ENCODE data around the gene CCDC89.
A peak's percentile ranks its signal among the peaks of the same experiment; 100 is the strongest.

CCDC89 gene
- 0 to 1.5 (median 0.23) reads per million in 9 experiments for total RNA-seq

GRCh38 chr11:85685820-85686459 is at the start of gene CCDC89:
Gene CCDC89, minus strand, starts transcription at chr11:85686195. Its CDS starts 65 bp downstream, at chr11:85686130.
- Mint-ChIP-seq H3K27ac (peak within 1 kb of the TSS; percentile 28 to 47), H3K4me3 (no peak within 1 kb of the TSS), H3K27me3 (no peaks in the 10 kb centered on the region), H3K4me1 (ENCODE audit: low read depth in 2 of 2) (peaks cover 7 to 18% of the 10 kb centered on the region in 2 donors), H3K9me3 (no peaks in the 10 kb centered on the region), H3K36me3 (ENCODE audit: insufficient read depth) (peaks cover 4% of the 10 kb centered on the region)
- no peak for ATAC-seq (replicated peaks)
- no peak for DNase-seq

- Mint-ChIP-seq H3K36me3 (ENCODE audit: insufficient read depth) (peaks cover 28% of the 10 kb centered on the region), H3K4me1 (ENCODE audit: low read depth in 2 of 2) (peaks cover 34 to 44% of the 10 kb centered on the region in 2 donors), H3K9me3 (no peaks in the 10 kb centered on the region), H3K27me3 (no peaks in the 10 kb centered on the region), H3K27ac (no peak overlapping the region), H3K4me3 (no peak overlapping the region)
- DNase-seq (no peak), ATAC-seq (replicated peaks) (no peak)
Observed at GRCh38 chr11:85732965-85733364, 47.0 kb upstream of the CCDC89 start.

- H3K4me1 Mint-ChIP-seq (ENCODE audit: low read depth in 2 of 2), result peaks cover 26 to 35% of the 10 kb centered on the region in 2 donors
- DNase-seq (no peak), ATAC-seq (replicated peaks) (no peak)
- peaks cover 31% of the 10 kb centered on the region for H3K36me3 Mint-ChIP-seq (ENCODE audit: insufficient read depth)
- H3K27me3 Mint-ChIP-seq, result no peaks in the 10 kb centered on the region
- peak overlapping the region; percentile 49 to 60 for H3K27ac Mint-ChIP-seq
- H3K4me3 Mint-ChIP-seq, result no peak overlapping the region
- H3K9me3 Mint-ChIP-seq, result no peaks in the 10 kb centered on the region
Observed at GRCh38 chr11:85726381-85726780, 40.4 kb upstream of the CCDC89 start.

GRCh38 chr11:85725510-85726258 is 39.7 kb upstream of the CCDC89 start:
- Mint-ChIP-seq H3K9me3 (no peaks in the 10 kb centered on the region), H3K27me3 (no peaks in the 10 kb centered on the region), H3K4me1 (ENCODE audit: low read depth in 2 of 2) (peaks cover 24 to 31% of the 10 kb centered on the region in 2 donors), H3K4me3 (no peak overlapping the region), H3K36me3 (ENCODE audit: insufficient read depth) (peaks cover 29% of the 10 kb centered on the region), H3K27ac (peak overlapping the region; percentile 49 to 60)
- ATAC-seq (replicated peaks) (no peak), DNase-seq (no peak)

GRCh38 chr11:85724748-85725465 is 38.9 kb upstream of the CCDC89 start:
- peaks cover 35% of the 10 kb centered on the region for H3K36me3 Mint-ChIP-seq (ENCODE audit: insufficient read depth)
- DNase-seq (no peak), ATAC-seq (replicated peaks) (no peak)
- H3K4me3 Mint-ChIP-seq, result no peak overlapping the region
- no peaks in the 10 kb centered on the region for H3K9me3 Mint-ChIP-seq
- no peaks in the 10 kb centered on the region for H3K27me3 Mint-ChIP-seq
- H3K4me1 Mint-ChIP-seq (ENCODE audit: low read depth in 2 of 2), result peaks cover 17 to 23% of the 10 kb centered on the region in 2 donors
- H3K27ac Mint-ChIP-seq, result peak overlapping the region in 1 of 2 donors; percentile 35

- DNase-seq, result no peak
- Mint-ChIP-seq H3K27ac (peak overlapping the region in 1 of 2 donors; percentile 20), H3K9me3 (no peaks in the 10 kb centered on the region), H3K36me3 (ENCODE audit: insufficient read depth) (peaks cover 42% of the 10 kb centered on the region), H3K27me3 (no peaks in the 10 kb centered on the region), H3K4me3 (no peak overlapping the region), H3K4me1 (ENCODE audit: low read depth in 2 of 2) (peaks cover 9% of the 10 kb centered on the region in 2 donors)
- no peak for ATAC-seq (replicated peaks)
Observed at GRCh38 chr11:85723088-85723487, 37.1 kb upstream of the CCDC89 start.

GRCh38 chr11:85721191-85721590 is 35.2 kb upstream of the CCDC89 start:
- H3K4me1 Mint-ChIP-seq (ENCODE audit: low read depth in 2 of 2), result peaks cover 9 to 10% of the 10 kb centered on the region in 2 donors
- H3K27ac Mint-ChIP-seq, result no peak overlapping the region
- H3K9me3 Mint-ChIP-seq, result no peaks in the 10 kb centered on the region
- no peaks in the 10 kb centered on the region for H3K27me3 Mint-ChIP-seq
- ATAC-seq (replicated peaks) (no peak), DNase-seq (no peak)
- peaks cover 29% of the 10 kb centered on the region for H3K36me3 Mint-ChIP-seq (ENCODE audit: insufficient read depth)
- no peak overlapping the region for H3K4me3 Mint-ChIP-seq

- H3K4me3 Mint-ChIP-seq, result no peak overlapping the region
- peaks cover 5 to 10% of the 10 kb centered on the region in 2 donors for H3K4me1 Mint-ChIP-seq (ENCODE audit: low read depth in 2 of 2)
- H3K9me3 Mint-ChIP-seq, result no peaks in the 10 kb centered on the region
- peak overlapping the region; percentile 36 to 81 for H3K27ac Mint-ChIP-seq
- peaks cover 22% of the 10 kb centered on the region for H3K36me3 Mint-ChIP-seq (ENCODE audit: insufficient read depth)
- no peak for ATAC-seq (replicated peaks)
- H3K27me3 Mint-ChIP-seq, result no peaks in the 10 kb centered on the region
- no peak for DNase-seq
Observed at GRCh38 chr11:85718991-85719807, 33.2 kb upstream of the CCDC89 start.

- H3K4me1 Mint-ChIP-seq (ENCODE audit: low read depth in 2 of 2), result peaks cover 5 to 10% of the 10 kb centered on the region in 2 donors
- H3K27ac Mint-ChIP-seq, result peak overlapping the region; percentile 41 to 46
- H3K27me3 Mint-ChIP-seq, result no peaks in the 10 kb centered on the region
- DNase-seq, result no peak
- no peaks in the 10 kb centered on the region for H3K9me3 Mint-ChIP-seq
- peaks cover 23% of the 10 kb centered on the region for H3K36me3 Mint-ChIP-seq (ENCODE audit: insufficient read depth)
- H3K4me3 Mint-ChIP-seq, result no peak overlapping the region
- no peak for ATAC-seq (replicated peaks)
Observed at GRCh38 chr11:85718126-85718943, 32.3 kb upstream of the CCDC89 start.

- Mint-ChIP-seq H3K27ac (no peak overlapping the region), H3K27me3 (no peaks in the 10 kb centered on the region), H3K4me1 (ENCODE audit: low read depth in 2 of 2) (peaks cover 4 to 5% of the 10 kb centered on the region in 2 donors), H3K4me3 (no peak overlapping the region), H3K9me3 (no peaks in the 10 kb centered on the region), H3K36me3 (ENCODE audit: insufficient read depth) (peaks cover 22% of the 10 kb centered on the region)
- no peak for DNase-seq
- no peak for ATAC-seq (replicated peaks)
Observed at GRCh38 chr11:85717429-85717828, 31.4 kb upstream of the CCDC89 start.

GRCh38 chr11:85712953-85713352 is 27.0 kb upstream of the CCDC89 start:
- Mint-ChIP-seq H3K27me3 (no peaks in the 10 kb centered on the region), H3K4me3 (no peak overlapping the region), H3K36me3 (ENCODE audit: insufficient read depth) (peaks cover 15% of the 10 kb centered on the region), H3K9me3 (no peaks in the 10 kb centered on the region), H3K27ac (peak overlapping the region; percentile 29 to 64), H3K4me1 (ENCODE audit: low read depth in 2 of 2) (peaks cover 0 to 4% of the 10 kb centered on the region in 2 donors)
- ATAC-seq (replicated peaks), result no peak
- DNase-seq, result no peak

- no peak overlapping the region for H3K27ac Mint-ChIP-seq
- DNase-seq (no peak), ATAC-seq (replicated peaks) (no peak)
- peaks cover 26% of the 10 kb centered on the region for H3K36me3 Mint-ChIP-seq (ENCODE audit: insufficient read depth)
- H3K4me3 Mint-ChIP-seq, result no peak overlapping the region
- no peaks in the 10 kb centered on the region for H3K27me3 Mint-ChIP-seq
- H3K4me1 Mint-ChIP-seq (ENCODE audit: low read depth in 2 of 2), result peaks cover 0 to 4% of the 10 kb centered on the region in 2 donors
- H3K9me3 Mint-ChIP-seq, result no peaks in the 10 kb centered on the region
Observed at GRCh38 chr11:85710917-85711316, 24.9 kb upstream of the CCDC89 start.

Data from effector memory CD8-positive, alpha-beta T cell (primary cell).